ENCODE measurements around the gene SAXO1. TPM values are rescaled to one million over a fixed set of nuclear protein-coding genes. Genes with fewer than 3 reads are reported as not detected.

The SAXO1 gene
- not detected in 2 replicates for total RNA-seq

GRCh38 chr9:19033015-19033414 lies at the start of gene SAXO1:
TSS of gene SAXO1 (minus strand) at chr9:19033209. CDS start at chr9:19032908, 301 bp downstream.

GRCh38 chr9:19048966-19049916 lies 16.2 kb upstream of the SAXO1 start, which contains the start of gene RRAGA:
TSS of gene RRAGA (plus strand) at chr9:19049427. CDS start at chr9:19049660, 233 bp downstream.

Other genes starting within 250 kb of the SAXO1 start
- 38.9 and 44.2 TPM in 2 replicates for gene RRAGA, start 16.2 kb upstream of the SAXO1 start, total RNA-seq
- 10.0 and 11.2 TPM in 2 replicates for gene HAUS6, start 69.7 kb upstream of the SAXO1 start, total RNA-seq
- 102 TPM in 2 replicates for gene PLIN2, start 94.3 kb upstream of the SAXO1 start, total RNA-seq
- gene DENND4C, start 197.5 kb upstream of the SAXO1 start, total RNA-seq = 89.9 and 121 TPM in 2 replicates

All from dermis lymphatic vessel endothelial cell (primary cell).